Activated T-cell treated with anti-CD3 and anti-CD28 coated beads for 4 hours (primary cell): ENCODE measurements around the gene VPS37D.
"Not testable (repeated sequence)": the region's sequence is repeated elsewhere in the genome, so short reads cannot be mapped to it uniquely, and the experiment has no call there.

Source experiments
- DNase-seq: peaks from one replicate; pipeline ENCODE4 v3.0.0-alpha.2; 2020

The VPS37D gene

GRCh38 chr7:73646785-73647724 is 20.6 kb upstream of the VPS37D start:
- no peak for DNase-seq

- no peak for DNase-seq
These were observed 19.7 kb upstream of the VPS37D start for GRCh38 chr7:73647725-73648592.

DNA sequence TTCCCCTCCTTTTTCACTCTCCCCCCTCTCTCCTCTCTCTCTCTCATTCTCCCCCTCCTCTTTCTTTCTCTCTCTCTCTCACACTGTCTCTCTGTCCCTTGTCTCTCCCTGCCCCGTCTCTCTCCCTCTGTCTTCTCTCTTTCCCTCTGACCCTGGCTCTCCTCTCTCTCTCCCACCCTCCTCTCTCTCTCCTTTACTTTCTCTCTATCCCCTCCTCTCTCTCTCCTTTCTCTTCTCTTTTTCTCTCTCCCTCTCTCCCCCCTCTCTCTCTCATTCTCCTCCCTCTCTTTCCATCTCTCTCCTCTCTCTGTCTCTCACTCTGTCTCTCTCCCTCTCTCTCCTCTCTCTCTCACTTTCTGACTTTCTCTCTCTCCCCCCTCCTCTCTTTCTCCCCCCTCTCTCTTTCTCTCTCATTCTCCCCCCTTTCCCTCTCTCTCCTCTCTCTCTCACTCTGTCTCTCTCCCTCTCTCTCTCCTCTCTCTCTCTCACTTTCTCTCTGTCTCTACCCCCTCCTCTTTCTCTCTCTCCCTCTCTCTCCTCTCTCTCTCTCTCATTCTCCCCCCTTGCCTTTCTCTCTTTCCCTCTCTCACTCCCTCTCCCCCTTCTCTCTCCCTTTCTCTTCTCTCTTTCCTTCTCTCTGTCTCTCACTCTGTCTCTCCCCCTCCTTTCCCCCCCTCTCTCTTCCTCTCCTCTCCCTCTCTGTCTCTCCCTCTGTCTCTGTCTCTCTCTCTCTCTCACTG is 18.9 kb upstream of the VPS37D start:
- no peak for DNase-seq

DNA sequence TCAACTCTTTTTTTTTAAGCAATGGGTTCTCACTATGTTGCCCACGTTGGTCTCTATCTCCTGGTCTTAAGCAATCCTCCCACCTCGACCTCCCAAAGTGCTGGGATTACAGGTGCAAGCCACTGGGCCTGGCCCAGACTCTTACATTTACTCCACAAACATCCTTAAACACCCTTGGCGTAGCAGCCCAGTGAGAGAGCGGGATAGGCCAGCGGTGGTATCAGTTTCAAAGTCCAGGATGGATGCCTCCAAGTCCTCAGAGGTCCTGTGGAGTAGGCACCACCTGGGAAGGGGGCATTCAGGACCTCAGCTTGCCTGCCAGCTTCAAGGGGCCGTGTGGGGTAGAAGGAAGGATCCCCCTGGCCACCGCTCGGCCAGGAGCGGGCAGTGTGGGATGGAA is 18.1 kb upstream of the VPS37D start:
- no peak for DNase-seq

GRCh38 chr7:73650524-73650923 is 17.1 kb upstream of the VPS37D start:
- no peak for DNase-seq

- DNase-seq, result no peak
These were observed 15.1 kb upstream of the VPS37D start for GRCh38 chr7:73652541-73652949.

GRCh38 chr7:73655309-73655708 is 12.3 kb upstream of the VPS37D start:
- DNase-seq, result not testable (repeated sequence)

- DNase-seq, result no peak
These were observed 7.6 kb upstream of the VPS37D start for GRCh38 chr7:73659983-73660382.

GRCh38 chr7:73660594-73660993 is 7.0 kb upstream of the VPS37D start:
- DNase-seq, result not testable (repeated sequence)

GRCh38 chr7:73663033-73663432 is 4.6 kb upstream of the VPS37D start:
- DNase-seq, result no peak

- DNase-seq, result no peak
These were observed 663 bp downstream of the VPS37D start for GRCh38 chr7:73668103-73668885.

DNA sequence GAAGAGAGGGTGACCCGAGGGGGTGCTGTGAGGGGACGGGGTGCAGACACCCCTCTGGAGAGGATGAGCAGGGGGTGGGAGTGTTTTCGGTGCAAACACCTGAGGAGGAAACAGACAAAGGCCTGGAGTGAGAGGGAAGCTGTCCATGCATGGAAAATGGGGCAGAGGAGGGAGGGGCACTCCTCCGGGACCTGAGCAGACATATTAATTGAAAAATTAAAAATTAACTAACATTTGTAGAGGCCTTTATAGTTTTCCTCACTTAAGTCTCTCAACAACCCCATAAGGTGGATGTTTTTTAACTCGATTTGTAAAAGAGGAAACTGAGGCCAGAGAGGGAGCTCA is 1.2 kb downstream of the VPS37D start:
- DNase-seq, result no peak

- DNase-seq, result no peak
These were observed 1.7 kb downstream of the VPS37D start for GRCh38 chr7:73669288-73669701.

DNA sequence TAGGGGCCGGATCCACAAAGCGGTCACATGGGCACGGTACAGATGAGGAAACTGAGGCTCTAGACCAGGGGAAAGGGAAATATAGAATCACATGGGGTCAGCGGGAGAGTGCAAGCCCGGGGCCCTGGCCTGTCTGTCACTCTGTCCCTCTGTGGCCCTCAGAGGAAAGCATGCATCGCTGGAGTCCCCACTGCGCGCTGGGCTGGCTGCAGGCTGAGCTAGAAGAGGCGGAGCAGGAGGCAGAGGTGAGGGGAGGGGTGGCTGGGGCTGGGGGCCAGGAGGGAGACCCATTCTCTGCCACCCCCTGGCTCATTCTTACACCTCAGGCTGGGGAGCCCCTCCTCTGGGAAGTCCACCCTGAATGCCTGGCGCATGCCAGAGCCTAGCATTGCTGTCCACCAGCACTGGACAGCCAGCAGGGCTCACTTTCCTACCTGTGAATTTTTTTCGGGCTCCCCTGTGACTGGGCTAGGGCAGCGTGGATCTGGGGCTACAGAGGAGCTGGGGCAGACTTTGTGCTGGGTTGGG is 2.3 kb downstream of the VPS37D start:
- DNase-seq, result no peak

- no peak for DNase-seq
These were observed 3.7 kb downstream of the VPS37D start for GRCh38 chr7:73671322-73671661.

- DNase-seq, result no peak
These were observed 4.3 kb downstream of the VPS37D start for GRCh38 chr7:73671857-73672445.

GRCh38 chr7:73674468-73675124 is 7.0 kb downstream of the VPS37D start:
- DNase-seq, result no peak

GRCh38 chr7:73676062-73676461 is 8.4 kb downstream of the VPS37D start:
- not testable (repeated sequence) for DNase-seq

GRCh38 chr7:73678862-73679261 is 11.2 kb downstream of the VPS37D start:
- DNase-seq, result no peak

GRCh38 chr7:73679709-73680108 is 12.1 kb downstream of the VPS37D start:
- no peak for DNase-seq

DNA sequence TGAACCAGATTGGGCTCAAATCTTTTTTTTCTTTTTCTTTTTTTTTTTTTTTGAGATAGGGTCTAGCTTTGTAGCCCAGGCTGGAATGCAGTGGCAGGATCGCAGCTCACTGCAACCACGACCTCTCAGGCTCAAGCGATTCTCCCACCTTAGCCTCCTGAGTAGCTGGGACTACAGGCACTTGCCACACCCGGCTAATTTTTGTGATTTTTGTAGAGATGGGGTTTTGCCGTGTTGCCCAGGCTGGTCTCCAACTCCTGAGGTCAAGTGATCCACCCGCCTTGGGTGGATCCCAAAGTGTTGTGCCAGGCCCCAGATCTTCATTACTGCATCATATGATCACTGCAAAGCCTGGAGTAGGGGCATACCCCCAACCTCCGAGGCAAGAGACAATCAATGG is 12.9 kb downstream of the VPS37D start:
- DNase-seq, result no peak
